HS-27A (cell line): ENCODE measurements around the gene KMT2C.
A peak's percentile ranks its signal among the peaks of the same experiment; 100 is the strongest.
"Not testable (repeated sequence)": the region's sequence is repeated elsewhere in the genome, so short reads cannot be mapped to it uniquely, and the experiment has no call there.

Source experiments
- DNase-seq: peaks from one replicate; pipeline ENCODE4 v3.0.0-alpha.2; 2012; ENCODE audit warnings: low read depth, missing footprints

Gene KMT2C

GRCh38 chr7:152435384-152436110 is at the start of gene KMT2C:
TSS of gene KMT2C (minus strand) at chr7:152436003. CDS start at chr7:152435786, 217 bp downstream.
- DNase-seq, result no peak

GRCh38 chr7:152481082-152481481 is 45.3 kb upstream of the KMT2C start:
- DNase-seq, result no peak

DNA sequence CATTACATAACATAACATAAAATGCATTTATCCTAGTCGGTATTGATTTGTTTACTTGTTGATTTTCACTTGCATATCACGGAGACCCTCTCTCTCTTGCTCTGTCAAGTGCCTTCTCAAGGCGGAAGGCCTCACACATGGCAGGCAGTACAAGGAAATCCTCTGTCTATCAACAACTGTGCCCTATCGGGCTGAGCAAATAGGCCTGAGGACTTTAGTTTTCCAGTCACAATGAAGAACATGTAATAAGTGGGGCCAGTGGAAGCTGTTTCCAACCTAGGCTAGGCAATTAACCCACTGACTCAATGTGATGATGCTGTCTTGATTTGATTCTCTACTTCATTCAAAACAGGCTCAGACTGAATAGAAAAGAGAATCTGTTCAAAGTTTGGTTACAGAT is 44.9 kb upstream of the KMT2C start:
- DNase-seq, result no peak

- no peak for DNase-seq
Measured at GRCh38 chr7:152479595-152479994, 43.8 kb upstream of the KMT2C start.

DNA sequence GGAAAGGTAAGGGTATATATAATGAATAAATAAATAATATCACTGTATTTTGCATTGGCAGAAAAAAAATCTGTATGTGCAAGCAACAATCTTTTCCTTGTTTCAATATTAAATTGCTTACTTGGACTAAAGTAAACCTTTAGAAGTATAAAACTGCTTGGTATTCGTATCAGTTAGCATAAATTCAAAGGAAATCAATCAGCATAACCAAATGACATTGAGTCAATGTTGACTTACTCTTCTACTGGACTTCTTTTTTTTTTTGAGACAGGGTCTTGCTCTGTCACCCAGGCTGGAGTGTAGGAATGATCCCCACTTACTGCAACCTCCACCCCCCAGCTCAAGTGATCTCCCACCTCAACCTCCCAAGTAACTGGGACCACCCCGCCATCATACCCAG is 42.3 kb upstream of the KMT2C start:
- DNase-seq, result no peak

- no peak for DNase-seq
Measured at GRCh38 chr7:152477079-152477478, 41.3 kb upstream of the KMT2C start.

GRCh38 chr7:152476551-152476950 is 40.7 kb upstream of the KMT2C start:
- no peak for DNase-seq

- not testable (repeated sequence) for DNase-seq
Measured at GRCh38 chr7:152471023-152471620, 35.3 kb upstream of the KMT2C start.

GRCh38 chr7:152470251-152471022 is 34.6 kb upstream of the KMT2C start:
- DNase-seq, result not testable (repeated sequence)

DNA sequence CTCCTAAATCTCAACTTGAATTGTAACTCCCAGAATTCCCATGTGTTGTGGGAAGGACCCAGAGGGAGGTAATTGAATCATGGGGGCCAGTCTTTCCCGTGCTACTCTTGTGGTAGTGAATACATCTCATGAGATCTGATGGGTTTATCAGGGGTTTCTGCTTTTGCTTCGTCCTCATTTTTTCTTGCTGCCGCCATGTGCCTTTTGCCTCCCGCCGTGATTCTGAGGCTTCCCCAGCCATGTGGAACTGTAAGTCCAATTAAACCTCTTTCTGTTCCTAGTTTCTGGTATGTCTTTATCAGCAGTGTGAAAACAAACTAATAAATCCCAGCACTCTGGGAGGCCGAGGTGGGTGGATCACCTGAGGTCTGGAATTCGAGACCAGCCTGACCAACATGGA is 33.8 kb upstream of the KMT2C start:
- DNase-seq, result not testable (repeated sequence)

DNA sequence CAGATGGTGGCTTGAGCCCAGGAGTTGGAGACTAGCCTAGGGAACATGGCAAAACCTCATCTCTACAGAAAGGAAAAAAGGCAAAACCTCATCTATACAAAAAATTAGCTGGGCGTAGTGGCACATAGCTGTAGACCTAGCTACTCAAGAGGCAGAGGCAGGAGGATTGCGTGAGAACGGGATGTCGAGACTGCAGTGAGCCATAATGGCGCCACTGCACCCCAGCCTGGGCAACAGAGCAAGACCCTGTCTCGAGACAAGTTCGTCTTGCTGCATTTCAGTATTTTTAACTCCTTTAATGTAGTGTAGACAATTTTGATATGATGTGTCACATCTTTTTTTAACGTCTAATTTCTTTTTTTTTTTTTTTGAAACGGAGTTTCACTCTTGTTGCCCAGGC is 31.4 kb upstream of the KMT2C start:
- DNase-seq, result no peak

GRCh38 chr7:152465119-152465387 is 29.2 kb upstream of the KMT2C start:
- no peak for DNase-seq

DNA sequence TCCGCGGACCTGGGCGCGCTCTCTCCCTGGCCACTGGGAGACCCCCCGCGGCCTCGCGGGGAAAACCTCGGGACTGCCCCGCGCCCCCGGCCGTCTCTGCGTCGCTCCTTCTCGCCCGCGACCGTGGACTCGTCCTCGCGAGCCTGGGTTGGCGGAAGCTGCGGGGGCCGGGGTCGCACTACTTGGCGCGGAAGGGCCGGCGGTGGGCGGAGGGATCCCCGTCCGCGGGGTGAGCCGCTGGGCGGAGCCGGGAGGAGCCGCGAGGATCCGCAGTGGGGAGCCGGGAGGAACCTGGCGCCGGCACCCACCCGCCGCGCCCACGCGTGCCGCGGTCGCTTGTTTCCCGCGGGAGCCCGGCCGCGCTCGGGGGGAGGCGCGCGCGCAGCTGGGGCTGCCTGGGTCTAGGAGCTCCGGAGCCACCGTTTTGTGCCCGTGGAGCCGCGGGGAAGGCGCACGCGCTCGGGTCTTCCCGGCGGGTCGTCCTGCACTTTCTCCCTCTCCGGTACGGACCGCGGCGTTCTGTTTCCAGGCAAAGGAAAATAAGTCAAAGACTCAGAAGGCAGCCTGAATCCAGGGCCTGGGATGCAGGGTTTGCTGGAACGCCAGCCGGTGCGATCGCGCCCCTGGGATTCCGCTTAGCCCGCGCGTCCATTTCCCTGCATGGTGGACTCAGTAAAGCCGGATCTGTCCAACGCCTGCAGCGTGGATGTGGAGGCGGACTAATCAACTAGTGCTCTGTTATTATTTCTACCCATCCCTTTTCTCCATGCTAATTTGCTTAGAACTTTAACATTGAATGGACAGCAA is 28.7 kb upstream of the KMT2C start:
- DNase-seq, result no peak

- DNase-seq, result peak; percentile 83
Measured at GRCh38 chr7:152463709-152464311, 28.0 kb upstream of the KMT2C start.

DNA sequence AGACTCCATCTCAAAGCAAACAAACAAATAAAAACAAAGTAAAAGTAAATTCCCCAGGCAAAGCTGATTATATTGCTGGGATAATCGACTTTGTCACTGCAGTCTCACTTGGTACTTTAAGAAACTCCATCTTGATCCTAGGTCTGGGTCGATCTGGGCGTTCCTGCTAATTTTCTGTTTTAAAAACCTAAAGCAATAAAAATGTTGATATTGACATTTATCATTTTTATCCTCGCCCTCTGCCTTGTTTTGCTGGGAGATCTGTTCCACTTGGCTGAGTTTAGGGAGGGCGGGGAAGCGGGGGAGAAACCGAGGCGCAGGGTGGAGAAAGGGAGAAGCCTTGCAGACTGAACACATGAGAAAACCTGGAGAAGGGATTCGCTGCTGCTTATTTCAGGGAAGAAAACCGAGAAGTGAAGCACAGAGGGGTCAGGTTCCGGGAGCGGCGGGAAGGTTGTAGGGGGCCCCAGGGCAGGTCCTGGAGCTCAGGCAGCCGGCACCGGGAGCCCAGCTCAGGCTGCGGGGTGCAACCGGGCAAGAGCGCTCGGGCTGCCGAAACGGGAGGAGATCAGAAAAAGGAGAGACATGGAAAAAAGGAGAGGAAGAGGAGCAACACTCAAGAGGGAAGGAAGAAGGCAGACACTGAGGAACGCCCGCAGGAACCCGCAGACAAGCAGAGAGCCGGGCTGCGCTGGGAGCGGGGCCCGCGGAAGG is 27.3 kb upstream of the KMT2C start:
- no peak for DNase-seq

GRCh38 chr7:152459724-152460251 is 24.0 kb upstream of the KMT2C start:
- no peak for DNase-seq

DNA sequence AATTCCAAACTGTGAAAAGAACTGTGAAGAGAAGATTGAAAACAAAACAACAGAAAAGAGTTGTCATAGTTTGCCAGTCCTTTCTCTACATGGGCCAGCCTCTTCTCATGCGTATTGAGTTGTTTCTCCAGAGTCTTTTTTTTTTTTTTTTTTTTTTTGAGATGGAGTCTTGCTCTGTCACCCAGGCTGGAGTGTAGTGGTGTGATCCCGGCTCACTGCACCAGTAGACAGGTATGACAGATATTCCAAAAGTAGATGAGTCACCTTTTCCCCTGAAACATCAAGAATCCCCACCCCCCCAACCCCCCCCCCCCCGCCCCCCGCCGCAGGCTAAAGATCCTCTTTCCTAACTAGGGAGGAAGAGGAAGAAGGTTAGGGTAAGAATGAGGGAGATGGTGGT is 15.6 kb upstream of the KMT2C start:
- DNase-seq, result no peak

GRCh38 chr7:152445386-152446008 is 9.7 kb upstream of the KMT2C start:
- not testable (repeated sequence) for DNase-seq

DNA sequence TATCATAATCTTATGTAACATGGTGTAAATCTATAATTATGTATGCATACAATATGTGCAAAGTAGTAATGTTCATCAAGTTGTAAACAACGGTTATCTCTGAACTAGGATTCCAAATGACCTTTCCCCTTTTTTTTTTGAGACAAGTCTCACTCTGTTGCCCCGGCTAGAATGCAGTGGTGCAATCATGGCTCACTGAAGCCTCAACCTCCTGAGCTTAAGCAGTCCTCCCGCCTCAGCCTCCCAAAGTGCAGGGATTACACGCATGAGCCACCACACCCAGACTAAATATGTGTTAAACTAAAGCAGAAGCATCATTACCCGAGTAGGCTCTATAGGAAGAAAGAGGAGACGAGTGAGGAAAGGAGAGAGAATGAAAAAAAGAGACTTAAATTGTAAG is 7.8 kb upstream of the KMT2C start:
- no peak for DNase-seq

GRCh38 chr7:152442330-152442835 is 6.6 kb upstream of the KMT2C start:
- DNase-seq, result no peak
